Kidney (tissue), 22 donors: ENCODE results near the gene MPDZ. TPM values are rescaled to one million over a fixed set of nuclear protein-coding genes. Genes with fewer than 3 reads are reported as not detected.
A peak's percentile ranks its signal among the peaks of the same experiment; 100 is the strongest.

Source experiments
- DNase-seq, 5 donors: peaks; one replicate each; pipeline ENCODE4 v3.0.0-alpha.2; 2013 to 2020
- FAIRE-seq: peaks from 2 replicates; lab custom pipeline; 2012; peaks lifted over from hg19 to GRCh38; lab: Jason Lieb, UNC
- H3K27ac ChIP-seq, 2 donors: one replicate each; pipeline ENCODE4 v1.7.0; 2013; ENCODE audit warnings: low read depth in 2 of 2, low read length in 2 of 2, inconsistent platforms in 1 of 2
- H3K27me3 ChIP-seq: one replicate; pipeline ENCODE4 v1.7.1; 2013; ENCODE audit warnings: low read length, inconsistent platforms; ENCODE audit not compliant: control insufficient read depth, insufficient read depth
- H3K36me3 ChIP-seq, 3 donors: one replicate each; pipeline versions ENCODE4 v1.7.0 to v1.7.1; 2013; ENCODE audit warnings: low read length in 3 of 3, control low read depth in 1 of 3, inconsistent platforms in 1 of 3; ENCODE audit not compliant: insufficient read depth in 3 of 3, control insufficient read depth in 2 of 3
- H3K4me1 ChIP-seq, 3 donors: one replicate each; pipeline versions ENCODE4 v1.7.0 to v1.7.1; 2013; ENCODE audit warnings: low read length in 3 of 3, inconsistent platforms in 1 of 3, low read depth in 1 of 3; ENCODE audit not compliant: control insufficient read depth in 2 of 3, insufficient read depth in 2 of 3
- H3K4me3 ChIP-seq, 3 donors: one replicate each; pipeline versions ENCODE4 v1.7.0 to v1.8.1; 2013; ENCODE audit warnings: low read length in 3 of 3, control low read depth in 1 of 3, inconsistent platforms in 1 of 3
- H3K9ac ChIP-seq, 3 donors: one replicate each; pipeline versions ENCODE4 v1.7.0 to v1.7.1; 2013; ENCODE audit warnings: low read length in 3 of 3, control low read depth in 1 of 3, inconsistent platforms in 1 of 3
- H3K9me3 ChIP-seq, 3 donors: one replicate each; pipeline versions ENCODE4 v1.7.0 to v1.7.1; 2013; ENCODE audit warnings: low read length in 3 of 3, control low read depth in 1 of 3, inconsistent platforms in 1 of 3; ENCODE audit not compliant: control insufficient read depth in 2 of 3, insufficient read depth in 1 of 3
- CTCF ChIP-seq: IDR thresholded peaks from 3 replicates; pipeline ENCODE4 v1.5.1; 2012; ENCODE audit warnings: mild to moderate bottlenecking, moderate library complexity, borderline replicate concordance; ENCODE audit not compliant: insufficient read depth; ENCODE audit errors: extremely low read depth
- intact Hi-C: fragments of 100-400 bp; cut with DNase I; formaldehyde crosslinking; loops from one replicate; pipeline ENCODE4 v1.11.1; 2022
- long read RNA-seq, 10 donors: library from polyadenylated mRNA in 1 of 10; unstranded in 1 of 10; transcript quantifications; one replicate each; pipeline ENCODE4 v2.0.0 and lab custom pipeline, GENCODE V29; 2021 to 2026
- polyA plus RNA-seq: library from polyadenylated mRNA; stranded (reverse); fragments of 350-450 nt; fragmentation: Illumina TruSeq; extraction: RNeasy Lipid Tissue Mini Kit (QIAGEN cat#74804); gene quantifications from one replicate; pipeline ENCODE4 v1.2.3, GENCODE V29; 2014; ENCODE audit warnings: low read depth, low replicate concordance; ENCODE audit not compliant: insufficient read depth
- total RNA-seq: library from RNA; stranded (reverse); fragmentation: NEBNext Ultra II Directional; extraction: Animal tissue kit (Norgen Biotek cat#: 25700); gene quantifications from one replicate; pipeline ENCODE4 v1.2.1, GENCODE V29; 2021
- donor health status: control.
- donor health status: control.
- donor health status: control.
- donor health status: control.
- donor health status: control.
- donor health status: DM: yes; HTN: yes; CAD: no.
- donor health status: Normal renal cell carcinoma (clear cell type).

Gene MPDZ
- total RNA-seq: 25.1 TPM
- polyA plus RNA-seq: 18.5 TPM
- long read RNA-seq, donor 1: 0 reads
- long read RNA-seq, donor 2: 0 reads
- long read RNA-seq, donor 3, partial matches to known transcripts: 6 of 6 reads
- long read RNA-seq, donor 3, other reads (novel, unspliced or antisense): 0 of 6 reads
- long read RNA-seq, donor 4: 0 reads
- long read RNA-seq, donor 5: 0 reads
- long read RNA-seq, donor 6: 0 reads
- long read RNA-seq, donor 7, partial matches to known transcripts: 2 of 4 reads
- long read RNA-seq, donor 7, other reads (novel, unspliced or antisense): 2 of 4 reads
- long read RNA-seq, donor 8: 0 reads
- long read RNA-seq, donor 9: 0 reads
- long read RNA-seq, donor 10: 0 reads

- Histone ChIP-seq H3K36me3 (no peaks in the 10 kb centered on the region), H3K27ac (peak within 1 kb of the TSS; percentile 63 to 87), H3K4me3 (peak within 1 kb of the TSS; percentile 71 to 83 (median 79)), H3K9me3 (no peaks in the 10 kb centered on the region), H3K9ac (peak within 1 kb of the TSS; percentile 30 to 79 (median 69)), H3K4me1 (no peaks in the 10 kb centered on the region), H3K27me3 (no peaks in the 10 kb centered on the region)
- peak; percentile 1 for TF ChIP-seq CTCF
- DNase-seq (peak; percentile 82 to 93 (median 88)), FAIRE-seq (no peak)
- intact Hi-C loops: no loop called here
These were observed at the start of gene MPDZ for GRCh38 chr9:13279284-13280141. MPDZ (minus strand) TSS chr9:13279692; CDS start chr9:13250315, 29,377 bp downstream.

GRCh38 chr9:13324988-13325387 is 45.5 kb upstream of the MPDZ start:
- Histone ChIP-seq H3K4me3 (no peak overlapping the region), H3K9ac (no peak overlapping the region), H3K36me3 (no peaks in the 10 kb centered on the region), H3K9me3 (no peaks in the 10 kb centered on the region), H3K27ac (no peak overlapping the region), H3K4me1 (no peaks in the 10 kb centered on the region), H3K27me3 (no peaks in the 10 kb centered on the region)
- TF ChIP-seq CTCF: no peak
- no peak for FAIRE-seq
- DNase-seq: no peak
- intact Hi-C loops: no loop called here

GRCh38 chr9:13322828-13323550 is 43.5 kb upstream of the MPDZ start:
- intact Hi-C loops: no loop called here
- FAIRE-seq: no peak

More at GRCh38 chr9:13322828-13323550, 43.5 kb upstream of the MPDZ start:
- no peak for DNase-seq
- H3K27ac ChIP-seq: no peak overlapping the region
- H3K36me3 ChIP-seq: no peaks in the 10 kb centered on the region
- no peak overlapping the region for H3K9ac ChIP-seq
- H3K27me3 ChIP-seq: no peaks in the 10 kb centered on the region
- no peak overlapping the region for H3K4me3 ChIP-seq
- H3K4me1 ChIP-seq: no peaks in the 10 kb centered on the region
- no peak for TF ChIP-seq CTCF
- H3K9me3 ChIP-seq: no peaks in the 10 kb centered on the region
